NCI-H1417 (cell line): Measurements from ENCODE around the gene SH2D1B.
"Not testable (repeated sequence)": the region's sequence is repeated elsewhere in the genome, so short reads cannot be mapped to it uniquely, and the experiment has no call there.

Experiments used
- DNase-seq, 3 experiments: peaks; one replicate each; lab custom pipeline; 2025; lab: John Stamatoyannopoulos, UW

SH2D1B gene

DNA sequence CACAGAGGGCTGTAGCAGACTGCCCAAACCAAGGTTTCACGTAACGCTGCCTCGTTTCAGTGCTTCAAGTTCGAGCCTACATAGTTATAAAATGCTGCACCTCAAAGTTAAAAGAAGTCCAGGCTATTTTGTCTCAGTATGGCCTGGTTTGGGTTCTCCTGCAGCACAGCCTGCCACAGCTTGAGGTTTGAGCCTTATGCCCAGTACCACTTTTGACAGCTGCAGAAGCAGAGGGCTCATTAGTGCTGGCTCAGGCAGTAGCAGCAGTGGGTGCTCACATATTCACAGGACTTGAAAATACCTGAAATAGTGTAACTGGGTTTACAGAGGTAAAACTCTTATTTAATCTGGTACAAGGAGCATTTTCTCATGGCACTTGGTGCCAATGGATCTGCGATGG lies 50.6 kb downstream of the SH2D1B start:
- no peak for DNase-seq

DNA sequence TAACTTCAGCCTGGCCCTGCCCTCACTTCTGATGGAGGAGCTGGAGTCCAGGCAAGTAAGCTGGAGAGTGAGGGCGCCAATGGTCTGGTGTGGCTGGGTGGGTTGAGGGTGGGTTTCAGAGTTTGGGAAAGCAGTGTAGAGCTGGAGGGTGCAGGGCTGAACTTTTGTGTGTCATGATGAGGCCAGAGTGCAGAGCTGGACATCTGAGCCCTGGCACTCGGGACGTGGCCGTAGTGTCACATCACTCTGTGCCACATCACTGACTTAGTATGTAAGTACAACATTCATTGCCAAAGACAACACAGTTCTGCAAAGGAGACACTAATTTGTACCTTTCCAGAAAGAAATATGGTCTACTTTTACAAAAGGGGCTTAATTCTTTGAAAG lies 51.1 kb downstream of the SH2D1B start:
- DNase-seq = no peak

DNA sequence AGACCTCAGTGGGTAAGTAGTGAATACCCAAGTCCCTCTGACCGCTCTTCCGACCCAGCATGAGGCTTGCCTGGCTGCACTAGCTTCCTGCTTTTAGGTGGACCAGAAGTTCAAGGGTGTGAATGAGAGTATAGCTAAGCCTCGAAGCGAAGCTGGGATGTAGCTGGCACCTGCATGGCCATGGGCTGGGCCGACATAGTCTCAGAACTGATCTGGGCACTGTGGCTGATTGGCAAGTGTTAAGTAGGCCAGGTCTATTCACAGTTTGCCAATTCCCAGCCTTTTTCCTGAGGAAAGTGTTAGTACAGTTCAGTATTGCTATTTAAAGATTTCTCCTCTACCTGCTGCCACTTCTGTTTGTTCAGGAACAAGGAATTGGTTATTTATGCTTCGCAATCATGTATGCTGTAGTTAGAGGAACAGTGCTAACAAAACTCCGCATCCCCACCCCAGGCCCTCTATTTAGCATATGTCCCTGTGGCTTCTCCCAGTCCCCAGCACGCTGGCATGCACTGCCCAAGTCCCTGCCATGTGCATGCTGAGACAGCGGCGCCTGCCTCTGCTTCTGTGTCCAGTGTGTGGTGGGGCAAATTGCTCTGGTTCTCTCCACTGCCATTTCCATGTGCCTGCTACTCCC lies 51.6 kb downstream of the SH2D1B start:
- DNase-seq = no peak

DNA sequence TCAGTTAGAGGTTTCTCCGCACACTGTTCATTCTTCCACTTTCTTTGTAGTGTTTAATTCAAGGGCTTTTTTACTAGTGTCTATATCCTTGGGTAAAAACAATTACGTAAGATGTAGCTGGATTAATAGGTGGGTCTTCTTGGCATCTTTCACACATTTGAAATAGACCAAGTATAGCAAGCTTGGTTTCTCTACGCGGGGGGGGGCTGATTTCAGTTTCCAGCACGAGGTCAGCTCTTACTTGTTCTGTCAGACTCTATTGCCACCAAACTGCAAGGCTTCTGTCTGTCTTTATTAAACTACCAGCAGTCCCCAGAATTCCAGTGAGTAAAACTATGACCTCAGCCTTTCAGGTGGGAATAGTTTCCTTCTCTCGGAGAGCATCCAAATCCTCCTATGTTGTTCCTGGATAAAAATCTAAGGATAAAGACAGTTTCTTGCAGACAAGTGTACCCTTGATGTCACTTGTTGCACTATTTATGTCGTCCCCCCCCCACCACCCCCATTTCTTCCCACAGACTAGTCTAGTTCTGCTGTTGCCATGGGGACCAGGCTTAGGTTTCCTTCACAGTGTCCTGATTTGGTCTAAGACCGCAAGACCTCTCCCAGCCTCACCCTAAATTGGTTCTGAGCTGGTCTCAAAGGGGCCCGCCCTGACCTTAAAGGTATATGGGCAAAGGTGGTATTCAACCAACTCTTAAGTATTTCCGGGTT lies 52.3 kb downstream of the SH2D1B start:
- DNase-seq = no peak

DNA sequence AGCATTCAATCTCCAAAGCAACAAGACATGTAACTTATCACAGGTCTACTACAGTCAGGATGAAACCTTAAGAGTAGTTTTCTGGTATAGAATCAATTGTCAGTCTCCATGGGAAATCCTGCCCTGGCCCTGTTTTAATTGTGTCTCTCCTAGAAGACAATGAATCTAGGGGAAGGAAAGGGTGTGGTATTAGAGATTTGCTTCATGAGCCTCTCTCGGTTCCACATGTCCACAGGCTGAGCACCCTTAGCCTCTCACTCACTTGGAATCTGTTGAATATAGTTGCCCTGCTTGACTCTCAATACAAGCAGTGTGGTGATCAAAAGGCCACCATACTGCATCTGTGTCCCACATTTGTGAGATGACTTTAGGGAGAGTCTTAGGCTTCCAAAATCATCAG lies 53.0 kb downstream of the SH2D1B start:
- DNase-seq = no peak

DNA sequence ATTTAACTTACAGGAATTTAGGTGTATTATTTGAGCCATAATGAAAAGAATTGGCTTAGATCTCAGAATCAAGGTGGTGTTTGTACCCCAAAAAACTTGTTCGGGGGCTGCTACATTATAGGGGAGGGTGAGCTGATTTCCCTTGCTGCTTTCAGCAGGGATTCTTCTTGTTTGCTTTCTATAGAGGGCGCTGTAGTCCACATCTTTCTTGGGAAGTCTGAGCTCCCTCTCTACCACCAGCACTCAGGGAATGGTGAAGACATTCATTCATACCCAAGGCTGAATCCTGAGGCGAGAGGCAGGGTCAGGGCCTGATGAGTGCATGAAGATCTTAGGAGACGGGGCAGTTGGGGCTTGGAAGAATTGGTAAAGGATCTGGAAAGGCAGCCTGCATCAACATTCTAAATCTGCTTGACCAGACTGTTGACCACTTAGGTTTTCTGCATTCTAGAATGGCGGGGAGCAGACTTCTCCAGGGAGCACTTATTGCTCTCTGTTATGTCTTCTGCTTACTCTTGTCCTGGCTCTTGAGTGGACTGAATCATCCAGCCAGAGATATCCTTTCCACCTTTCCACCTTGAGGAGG lies 54.2 kb downstream of the SH2D1B start:
- DNase-seq = peak in 2 of 3 experiments; percentile 31 to 63

DNA sequence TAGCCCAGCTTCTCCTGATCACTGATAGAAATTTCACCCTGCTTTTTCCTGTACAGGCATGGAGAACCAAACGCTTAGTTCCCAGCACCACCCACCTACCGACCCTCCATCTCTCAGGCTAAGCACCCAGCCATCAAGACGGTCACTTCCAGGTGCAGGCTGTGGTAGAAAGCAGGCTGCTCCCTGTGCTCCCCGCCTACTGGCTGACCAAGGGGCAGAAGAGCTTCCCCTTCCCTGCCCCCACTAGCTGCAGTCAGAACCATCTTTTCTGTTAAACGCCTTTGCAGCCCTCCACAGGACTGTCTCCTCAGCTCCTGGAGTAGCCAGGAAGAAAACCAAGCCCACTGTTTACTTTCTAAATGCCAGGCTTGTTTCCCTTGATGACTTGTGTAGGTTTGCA lies 58.2 kb downstream of the SH2D1B start:
- no peak for DNase-seq

DNA sequence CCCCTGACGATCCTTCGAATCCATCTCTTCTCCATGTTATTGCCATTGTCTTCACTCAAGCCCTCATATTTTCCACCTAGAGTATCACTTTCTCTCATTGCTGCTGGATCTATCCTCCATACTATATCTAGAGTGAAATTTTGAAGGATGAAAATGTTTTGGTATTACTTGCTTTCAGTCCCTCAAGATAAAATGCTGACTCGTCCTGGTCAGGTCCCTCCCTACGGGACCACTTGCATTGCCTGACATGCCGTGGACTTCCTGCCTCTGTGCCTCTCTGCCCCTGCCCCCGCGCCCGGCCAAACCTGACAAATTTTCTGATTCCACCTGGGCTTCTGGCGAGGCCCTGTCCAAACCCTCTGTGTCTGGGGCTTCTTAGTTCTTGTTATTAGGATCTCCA lies 58.9 kb downstream of the SH2D1B start:
- no peak for DNase-seq

DNA sequence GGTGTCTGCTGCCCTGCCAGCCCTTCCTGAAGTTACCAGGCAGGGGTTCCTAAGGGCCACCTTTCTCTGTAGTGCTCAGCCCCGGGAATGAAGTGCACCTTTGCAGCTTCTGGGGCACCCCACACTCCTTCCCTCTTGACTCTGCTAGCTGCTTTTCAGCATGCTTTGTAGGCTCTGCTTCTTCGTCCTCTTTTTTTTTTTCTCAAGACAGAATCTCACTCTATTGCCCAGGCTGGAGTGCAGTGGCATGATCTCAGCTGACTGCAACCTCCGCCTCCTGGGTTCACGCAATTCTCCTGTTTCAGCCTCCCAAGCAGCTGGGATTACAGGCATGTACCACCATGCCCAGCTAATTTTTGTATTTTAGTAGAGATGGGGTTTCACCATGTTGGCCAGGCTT lies 60.1 kb downstream of the SH2D1B start:
- not testable (repeated sequence) for DNase-seq

DNA sequence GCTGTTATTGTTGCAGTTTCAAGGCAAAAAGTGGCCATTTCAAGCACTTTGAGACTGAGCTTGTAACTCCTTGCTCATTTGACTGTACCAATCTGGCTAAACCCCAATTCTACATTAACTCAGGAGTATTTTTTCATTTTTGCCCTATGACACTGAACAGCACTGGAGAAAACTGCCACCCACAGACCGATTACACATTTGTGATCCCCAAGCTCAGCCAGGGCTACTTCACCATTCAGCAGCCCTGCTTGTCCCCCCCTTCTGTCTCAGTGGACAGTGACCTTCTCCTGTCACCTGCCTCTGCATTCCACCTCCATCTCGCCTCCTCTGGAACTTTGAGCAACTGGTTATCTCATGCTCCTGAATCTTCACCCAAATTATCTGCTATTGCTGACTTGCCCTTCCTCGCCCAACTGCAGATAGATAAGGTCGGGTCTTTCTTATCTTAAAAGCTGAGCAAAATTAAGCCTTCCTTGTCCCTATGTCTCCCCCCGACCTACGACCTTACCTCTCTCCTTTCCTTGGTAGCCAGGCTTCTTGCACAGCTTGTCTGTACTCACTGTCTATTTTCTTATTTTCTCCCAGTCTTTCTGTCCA lies 60.6 kb downstream of the SH2D1B start:
- no peak for DNase-seq

DNA sequence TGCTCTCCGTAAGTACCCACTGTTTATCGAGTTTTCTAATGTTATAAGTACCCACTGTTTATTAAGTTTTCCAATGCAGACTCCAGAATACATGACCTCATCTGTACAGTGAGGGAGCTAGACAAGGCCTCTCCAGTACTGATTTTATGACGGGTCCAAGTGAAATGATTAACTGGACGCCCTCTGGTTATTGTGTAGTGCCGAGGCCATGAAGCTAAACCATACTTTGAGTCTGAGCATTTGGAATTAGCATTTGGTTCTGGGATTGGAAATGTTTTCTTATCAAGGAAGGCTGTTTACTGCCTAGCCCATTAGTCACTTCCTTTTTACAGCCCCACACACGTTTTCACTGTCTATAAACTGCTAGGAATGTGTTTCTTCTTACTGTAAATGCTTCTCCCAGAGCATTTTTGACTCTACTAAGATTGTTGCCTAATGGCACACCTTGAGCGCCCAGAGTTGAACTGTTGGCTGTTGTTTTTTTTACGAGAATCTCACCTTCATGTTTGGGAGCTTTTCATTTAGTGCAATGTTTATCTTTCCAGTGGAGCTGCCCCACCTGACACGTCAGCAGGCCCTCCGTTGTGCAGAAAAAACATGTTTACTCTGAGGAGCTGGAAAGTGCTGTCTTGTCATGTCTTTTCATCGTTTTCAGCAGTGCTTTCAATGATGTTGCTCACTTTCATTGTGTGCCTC lies 62.2 kb downstream of the SH2D1B start:
- DNase-seq = peak; percentile 15 to 47 (median 35)

DNA sequence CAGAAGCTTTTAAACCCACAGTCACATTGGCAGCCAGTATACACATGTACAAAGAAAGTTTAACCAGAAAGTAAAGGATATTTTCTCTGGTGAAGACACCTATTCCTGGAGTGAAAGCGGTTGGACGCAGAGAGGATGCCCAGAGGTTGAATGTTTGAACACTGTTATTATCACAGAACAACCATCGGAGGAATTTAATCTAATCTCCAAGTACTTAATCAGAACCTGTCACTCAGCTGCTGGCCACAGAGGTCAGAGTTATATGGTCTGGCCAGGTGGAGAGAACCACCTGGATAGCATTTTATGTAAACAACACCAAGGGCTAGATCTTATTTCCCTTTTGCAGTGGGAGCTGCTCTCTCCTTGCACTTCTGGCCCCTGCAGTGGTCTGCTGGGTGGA lies 64.7 kb downstream of the SH2D1B start:
- peak in 1 of 3 experiments; percentile 4 for DNase-seq
